SH-SY5Y (cell line): ENCODE measurements around the gene AGER.

Experiments used
- GATA2 ChIP-seq: IDR thresholded peaks from 2 replicates; pipeline ENCODE4 v1.6.1; 2011; ENCODE audit warnings: mild to moderate bottlenecking, low read depth, low read length
- GATA3 ChIP-seq: IDR thresholded peaks from 2 replicates; pipeline ENCODE4 v1.6.1; 2011; ENCODE audit warnings: low read depth, mild to moderate bottlenecking, low read length, moderate library complexity

- TF ChIP-seq GATA2, result peak; percentile 49
- TF ChIP-seq GATA3, result no peak
Observed at GRCh38 chr6:32196682-32197616, 12.9 kb upstream of the AGER start.
